ENCODE results near the gene PTAFR.

PTAFR gene

GRCh38 chr1:28109639-28110038 is 66.9 kb downstream of the PTAFR start:
- no peak for DNase-seq (ENCODE audit: low read depth)
- no peak for TF ChIP-seq CTCF (conservative IDR thresholded peaks at IDR 0.05; ENCODE audit: low read length)
- no peak overlapping the region for H3K4me3 ChIP-seq (ENCODE audit: low read length)

GRCh38 chr1:28108001-28108400 is 68.5 kb downstream of the PTAFR start:
- no peak for TF ChIP-seq CTCF (conservative IDR thresholded peaks at IDR 0.05; ENCODE audit: low read length)
- no peak for DNase-seq (ENCODE audit: low read depth)
- no peak overlapping the region for H3K4me3 ChIP-seq (ENCODE audit: low read length)

DNA sequence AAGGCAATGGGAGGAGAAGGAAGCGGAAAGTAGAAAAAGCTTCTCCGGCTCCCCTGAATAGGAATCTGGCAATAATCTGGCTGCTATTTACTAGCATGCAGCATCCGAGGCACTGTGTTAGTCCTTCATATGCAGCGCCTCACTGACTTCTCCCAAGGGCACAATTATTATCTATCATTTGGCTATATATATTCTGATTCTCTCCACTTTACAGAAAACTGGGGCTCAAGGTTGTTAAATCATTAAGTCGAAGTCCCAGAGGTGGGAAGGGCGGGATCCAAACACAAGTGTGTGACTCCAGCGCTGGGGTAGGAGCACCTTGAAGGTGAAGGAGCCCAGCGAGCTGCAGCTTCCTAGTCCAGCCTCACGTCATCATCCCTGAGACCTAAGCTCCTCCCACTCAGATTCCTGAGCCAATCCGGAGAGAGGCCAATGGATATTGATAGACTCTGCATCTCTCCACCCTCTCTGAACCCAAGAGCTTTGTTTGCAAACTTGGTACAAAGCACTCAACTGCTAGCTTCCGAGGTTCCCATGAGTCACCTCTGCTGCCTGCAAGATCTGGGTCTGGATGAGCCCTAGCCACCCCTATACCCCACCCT is 71.5 kb downstream of the PTAFR start:
- no peak for TF ChIP-seq CTCF (conservative IDR thresholded peaks at IDR 0.05; ENCODE audit: low read length)
- H3K4me3 ChIP-seq (ENCODE audit: low read length), result peak overlapping the region; percentile 47
- DNase-seq (ENCODE audit: low read depth), result peak; percentile 43

DNA sequence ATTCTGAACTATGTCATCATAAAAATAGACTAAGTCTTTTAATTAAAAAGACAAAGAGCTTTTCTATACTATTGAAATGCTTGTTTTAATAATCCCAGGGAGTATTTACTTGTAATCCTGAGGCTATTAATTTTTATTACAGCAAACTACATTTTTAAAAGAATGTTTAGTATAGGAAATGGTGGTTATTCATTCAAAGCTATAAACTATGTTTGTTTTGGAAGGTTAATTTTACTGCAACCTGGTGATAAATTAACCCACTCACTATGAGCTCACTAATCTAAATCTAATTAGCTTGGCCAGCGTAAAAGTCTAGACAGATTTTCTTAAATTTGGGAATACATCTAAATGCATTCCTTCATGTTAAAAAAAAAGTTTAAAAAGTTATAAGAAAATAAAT is 74.3 kb downstream of the PTAFR start:
- TF ChIP-seq CTCF (conservative IDR thresholded peaks at IDR 0.05; ENCODE audit: low read length), result no peak
- no peak overlapping the region for H3K4me3 ChIP-seq (ENCODE audit: low read length)
- no peak for DNase-seq (ENCODE audit: low read depth)

DNA sequence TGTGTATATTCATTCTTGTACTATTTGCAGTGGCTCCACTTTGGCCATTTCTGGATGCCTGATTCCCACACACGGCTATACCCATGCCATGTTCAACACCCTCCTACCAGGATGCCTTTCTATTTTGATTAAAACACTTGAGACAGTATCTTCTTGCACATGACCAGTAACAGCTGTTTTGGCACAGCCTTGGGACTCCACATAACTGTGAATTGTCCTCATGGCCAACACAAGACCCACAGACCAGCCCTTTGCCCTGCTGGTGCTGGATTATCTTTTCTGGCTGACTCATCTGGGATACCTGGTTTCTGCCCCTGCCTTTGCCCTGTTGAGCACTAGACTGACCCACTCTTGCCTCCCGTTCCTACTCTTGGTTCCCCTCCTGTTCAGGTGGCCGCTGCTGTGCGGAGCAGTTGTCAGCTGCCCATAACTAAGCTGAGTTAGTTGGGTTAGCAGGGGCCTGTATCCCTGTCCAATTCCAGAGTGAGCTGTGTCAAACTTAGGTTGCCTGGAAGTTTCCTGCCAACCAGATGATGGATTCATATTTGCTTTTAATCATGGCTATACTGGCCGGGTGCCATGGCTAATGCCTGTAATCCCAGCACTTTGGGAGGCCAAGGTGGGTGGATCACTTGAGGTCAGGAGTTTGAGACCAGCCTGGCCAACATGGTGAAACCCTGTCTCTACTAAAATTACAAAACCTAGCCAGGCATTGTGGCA is 77.3 kb downstream of the PTAFR start:
- no peak for DNase-seq (ENCODE audit: low read depth)
- no peak overlapping the region for H3K4me3 ChIP-seq (ENCODE audit: low read length)
- no peak for TF ChIP-seq CTCF (conservative IDR thresholded peaks at IDR 0.05; ENCODE audit: low read length)

Measured in AG10803 (cell line).